IPS-18c (cell line): Measurements from ENCODE around the gene CHST15.

Source experiments
- H3K4me3 ChIP-seq: 2 replicates; pipeline ENCODE4 v1.7.0; 2013; ENCODE audit warnings: low read depth, mild to moderate bottlenecking, low read length, moderate library complexity; ENCODE audit not compliant: insufficient read depth
- H3K9me3 ChIP-seq: one replicate; pipeline ENCODE4 v1.6.1; 2013; ENCODE audit warnings: mild to moderate bottlenecking, low read length, moderate library complexity; ENCODE audit not compliant: control insufficient read depth, insufficient read depth

CHST15 gene

DNA sequence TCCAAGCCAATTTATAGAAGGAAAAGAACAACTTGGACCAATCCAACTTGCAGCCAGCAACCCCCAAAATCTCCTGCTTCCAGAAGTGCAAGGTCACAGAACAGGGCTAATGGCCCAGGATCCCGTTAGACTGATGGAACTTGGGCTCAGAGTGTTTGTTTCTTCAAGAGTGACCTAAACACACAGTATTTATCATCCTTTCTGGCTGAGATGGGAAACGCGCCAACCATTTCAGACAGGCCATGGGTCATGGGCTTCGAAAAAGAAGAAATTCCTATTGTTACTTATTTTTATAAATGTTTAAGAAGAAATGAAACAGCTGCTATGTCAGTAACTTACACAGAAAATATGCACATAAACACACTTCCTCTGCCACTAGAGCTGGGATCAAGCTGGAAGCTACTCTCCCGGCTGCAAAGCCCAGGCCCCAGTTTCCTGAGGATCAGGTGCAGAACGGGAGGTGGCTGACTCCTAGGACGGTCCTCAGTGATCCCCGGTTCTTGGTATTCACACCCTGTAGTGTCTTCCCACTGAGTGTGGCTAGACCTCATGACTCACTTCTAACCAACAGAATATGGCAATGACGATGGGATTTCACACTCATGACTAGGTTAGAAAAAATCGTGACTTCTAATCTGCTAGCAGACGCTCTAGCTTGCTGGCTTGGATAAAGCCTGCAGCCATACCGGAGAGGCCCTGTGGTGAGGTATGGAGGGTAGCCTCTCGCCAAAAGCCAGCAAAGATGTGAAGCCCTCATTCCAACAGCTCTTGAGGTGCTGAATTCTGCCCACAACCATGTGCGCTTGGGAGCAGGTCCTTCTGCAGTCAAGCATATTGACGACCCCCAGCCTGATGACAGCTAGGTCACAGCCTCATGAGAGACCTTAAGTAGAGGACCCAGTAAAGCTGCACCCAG, 60.2 kb downstream of the CHST15 start:
- Histone ChIP-seq H3K4me3 (no peak overlapping the region), H3K9me3 (no peaks in the 10 kb centered on the region)

DNA sequence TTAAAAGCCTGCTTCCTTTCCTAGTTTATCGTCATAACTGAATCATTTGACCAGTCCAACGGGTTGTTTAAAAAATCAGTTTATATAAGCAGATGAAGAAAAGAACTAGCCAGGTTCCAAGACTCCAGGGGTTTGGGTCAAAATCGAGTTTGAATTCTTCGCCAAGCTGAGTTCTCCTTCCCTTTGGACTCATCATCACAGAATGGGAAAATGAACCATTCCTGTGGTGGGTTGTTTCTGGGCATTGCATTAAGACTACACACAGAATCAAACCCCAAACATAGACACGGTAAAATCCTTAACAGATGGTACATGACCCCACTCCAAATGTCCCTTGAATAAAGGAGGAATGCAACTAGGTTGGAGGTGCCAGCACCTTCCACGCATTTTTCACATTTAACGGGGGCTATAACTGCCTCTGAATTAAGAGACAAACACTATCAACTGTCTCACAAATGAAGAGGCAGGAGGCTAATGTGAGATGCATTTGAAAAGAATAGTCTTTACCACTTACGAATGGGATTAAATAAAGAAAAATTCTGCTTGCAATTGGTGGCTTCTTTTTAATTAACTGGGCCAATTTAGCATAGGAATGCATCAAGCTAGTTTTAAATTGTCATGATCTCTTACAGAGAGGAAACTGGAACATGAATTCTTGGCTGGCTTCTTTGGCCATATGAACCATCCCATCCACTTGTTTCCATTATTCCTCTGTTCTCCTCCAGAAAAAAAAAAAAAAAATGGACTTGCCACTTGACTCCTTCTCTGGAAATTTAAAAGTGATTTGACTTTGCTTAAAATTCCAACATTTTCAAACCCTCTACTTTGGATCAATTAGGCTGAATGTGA, 61.1 kb downstream of the CHST15 start:
- H3K9me3 ChIP-seq: no peaks in the 10 kb centered on the region
- no peak overlapping the region for H3K4me3 ChIP-seq

DNA sequence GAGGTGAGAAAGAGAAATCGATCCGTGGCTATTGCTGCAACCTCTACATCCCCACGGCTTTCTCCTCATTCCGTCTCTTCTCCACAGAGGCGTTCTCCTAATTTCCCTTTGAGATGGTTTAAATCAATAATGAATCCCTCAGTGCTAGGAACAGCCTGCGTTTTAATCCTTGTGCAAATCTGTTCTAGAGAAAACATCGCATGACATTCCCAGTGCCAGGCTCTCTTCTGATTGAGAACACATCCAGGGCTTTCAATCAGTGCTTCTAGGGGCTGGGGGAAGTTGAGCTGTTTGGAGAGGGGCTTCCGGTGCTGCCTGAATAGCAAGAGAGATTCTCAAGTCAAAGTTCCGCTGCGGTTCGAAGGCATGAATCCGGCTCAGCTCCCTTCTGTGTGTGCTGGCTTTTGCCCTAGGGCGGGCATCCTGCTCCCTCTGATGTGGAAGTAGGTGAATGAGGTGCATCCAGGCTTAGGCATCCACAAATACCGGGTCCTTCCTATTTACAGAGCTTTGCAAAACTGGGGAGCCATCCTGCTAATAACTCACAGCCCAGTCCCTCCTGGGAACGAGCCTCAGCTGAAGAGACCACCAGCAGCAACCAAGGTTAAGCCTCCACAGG, 62.8 kb downstream of the CHST15 start:
- no peak overlapping the region for H3K4me3 ChIP-seq
- H3K9me3 ChIP-seq: peaks cover 3% of the 10 kb centered on the region

DNA sequence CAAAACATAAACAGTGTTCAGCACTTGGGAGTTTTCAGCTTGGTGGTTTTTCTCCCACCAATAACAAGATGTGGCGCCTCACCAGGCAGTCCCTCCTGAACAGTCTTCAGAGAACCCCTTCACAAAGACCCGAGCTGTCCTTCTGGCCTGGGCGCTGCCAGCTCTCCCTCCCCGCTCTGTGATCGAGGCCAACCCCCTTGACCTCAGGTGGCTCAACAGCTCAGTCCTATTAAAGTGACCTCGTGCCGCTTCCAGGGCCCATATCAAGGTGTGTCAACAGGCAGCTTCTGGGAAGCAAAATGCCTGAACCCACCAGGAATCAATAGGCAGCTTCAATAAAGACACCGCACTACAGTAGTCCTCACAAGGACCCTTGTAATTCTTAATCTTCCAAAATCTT, 63.3 kb downstream of the CHST15 start:
- Histone ChIP-seq H3K4me3 (no peak overlapping the region), H3K9me3 (peaks cover 3% of the 10 kb centered on the region)

DNA sequence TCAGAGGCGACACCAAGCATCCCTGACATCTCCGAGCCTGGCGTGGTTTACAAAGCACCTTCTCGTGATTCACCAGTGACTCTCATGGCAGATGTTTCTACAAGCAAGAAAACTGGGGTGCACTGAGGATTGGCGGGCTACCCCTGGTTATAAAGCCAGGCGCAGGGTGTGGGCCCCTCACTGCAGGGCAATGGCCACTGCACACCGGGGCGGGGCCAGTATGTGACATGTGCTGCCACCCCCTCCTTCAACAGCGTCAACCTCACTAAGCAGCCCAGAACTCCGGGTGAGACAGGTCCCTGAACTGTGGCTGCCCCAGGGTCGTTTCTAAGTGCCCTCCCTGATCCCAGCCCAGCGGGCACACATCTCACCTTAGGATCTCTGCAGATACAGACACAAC, 63.8 kb downstream of the CHST15 start:
- H3K9me3 ChIP-seq: peaks cover 3% of the 10 kb centered on the region
- H3K4me3 ChIP-seq: no peak overlapping the region

DNA sequence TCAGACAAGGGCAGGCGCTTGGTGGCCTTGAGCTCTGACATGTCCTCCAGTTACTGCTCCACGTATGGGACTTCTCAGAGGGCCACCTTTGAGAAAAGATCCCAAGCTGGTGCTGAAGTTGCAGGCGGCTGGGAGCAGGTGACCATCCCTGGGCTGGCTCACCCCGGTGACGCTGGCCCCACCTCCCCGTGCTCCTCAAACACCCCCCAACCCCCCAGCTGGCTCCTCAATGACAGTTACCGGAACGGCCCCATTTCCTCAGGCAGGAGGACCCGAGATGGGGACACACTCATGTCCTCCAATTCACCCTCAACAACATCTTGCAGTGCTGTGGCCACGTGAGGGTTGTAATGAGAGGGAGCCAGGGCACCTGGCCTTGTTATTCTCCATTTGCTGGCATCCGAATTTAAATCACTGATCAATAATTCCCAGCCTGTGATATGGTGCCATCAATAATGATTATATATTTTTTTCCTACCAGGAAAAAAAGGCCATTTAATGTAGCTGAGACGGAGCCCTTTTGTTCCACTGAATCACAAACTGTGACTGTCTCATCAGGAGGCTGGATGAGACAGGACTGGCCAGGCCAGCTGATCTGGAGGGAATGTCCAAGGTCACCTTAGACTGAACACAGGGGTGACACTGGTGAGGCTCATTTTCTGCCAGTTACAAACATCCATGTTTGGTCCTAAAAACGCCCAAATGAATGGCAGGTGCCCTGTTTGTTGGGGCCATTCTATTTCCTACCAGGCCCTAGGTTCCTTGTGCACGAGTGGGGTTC, 64.5 kb downstream of the CHST15 start:
- no peak overlapping the region for H3K4me3 ChIP-seq
- peaks cover 3% of the 10 kb centered on the region for H3K9me3 ChIP-seq

DNA sequence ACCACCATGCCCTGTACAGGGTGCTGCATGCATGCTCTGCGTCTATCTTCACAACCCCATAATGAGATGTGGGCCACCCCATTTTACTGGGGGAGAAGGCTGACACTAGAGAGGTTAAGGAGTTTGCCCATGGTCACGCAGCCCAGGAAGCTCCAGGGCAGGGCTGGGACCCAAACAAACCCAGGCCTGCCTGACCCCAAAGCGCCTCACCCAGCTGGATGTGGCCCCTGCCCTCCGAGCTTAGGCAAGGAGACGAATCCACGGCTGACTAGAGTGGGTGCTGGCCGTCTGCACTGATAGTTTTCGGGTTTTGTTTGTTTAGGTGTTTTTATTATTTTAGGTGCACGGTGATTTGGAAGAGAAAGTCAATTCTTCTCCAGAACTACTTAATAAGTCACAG, 65.7 kb downstream of the CHST15 start:
- H3K9me3 ChIP-seq: peaks cover 3% of the 10 kb centered on the region
- H3K4me3 ChIP-seq: no peak overlapping the region

DNA sequence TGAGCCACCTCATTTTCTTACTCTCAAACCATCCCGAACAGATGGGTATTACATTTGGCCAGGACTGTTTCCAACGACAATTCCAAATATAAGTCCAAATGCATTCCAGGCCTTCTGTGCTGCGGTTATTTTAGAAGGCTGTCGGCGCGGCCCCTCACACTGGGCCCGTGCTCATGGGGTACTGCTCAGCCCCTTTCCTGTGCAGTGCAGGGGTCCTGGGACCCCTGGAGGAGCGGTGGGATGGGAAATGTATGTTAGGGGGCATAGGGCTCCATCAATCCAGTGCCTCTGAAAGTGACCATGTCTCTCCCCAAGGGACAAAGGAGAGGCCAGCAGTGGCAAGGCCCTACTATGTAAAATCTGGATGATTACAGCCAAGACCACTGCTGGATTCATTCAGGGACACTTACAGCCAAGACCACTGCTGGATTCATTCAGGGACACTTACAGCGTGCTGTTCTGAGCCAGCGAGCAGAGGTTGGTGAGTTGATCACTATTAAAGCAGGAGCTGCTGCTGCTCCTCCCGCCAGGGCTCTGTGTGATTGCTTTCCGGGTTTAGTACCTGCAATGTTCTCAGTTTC, 66.3 kb downstream of the CHST15 start:
- peaks cover 3% of the 10 kb centered on the region for H3K9me3 ChIP-seq

DNA sequence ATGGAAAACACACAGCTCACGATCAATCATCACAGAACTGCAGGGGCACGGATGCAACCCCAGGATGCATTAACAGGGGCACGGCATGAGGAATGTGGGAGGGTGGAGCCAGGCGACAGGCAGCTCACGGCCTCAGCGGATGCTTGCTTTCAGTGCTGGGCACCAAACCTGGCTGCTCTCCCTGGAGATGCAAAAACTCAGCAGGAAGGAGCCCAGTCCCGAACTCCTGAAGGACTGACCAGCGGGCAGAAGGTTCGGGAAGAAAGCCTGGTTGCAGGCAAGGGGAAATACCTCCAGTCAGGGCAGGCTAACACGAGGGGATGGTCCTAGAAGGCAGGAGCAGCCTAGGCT, 66.8 kb downstream of the CHST15 start:
- peaks cover 3% of the 10 kb centered on the region for H3K9me3 ChIP-seq
- H3K4me3 ChIP-seq: no peak overlapping the region

More for the DNA sequence above, 66.3 kb downstream of the CHST15 start:
- H3K4me3 ChIP-seq: no peak overlapping the region

DNA sequence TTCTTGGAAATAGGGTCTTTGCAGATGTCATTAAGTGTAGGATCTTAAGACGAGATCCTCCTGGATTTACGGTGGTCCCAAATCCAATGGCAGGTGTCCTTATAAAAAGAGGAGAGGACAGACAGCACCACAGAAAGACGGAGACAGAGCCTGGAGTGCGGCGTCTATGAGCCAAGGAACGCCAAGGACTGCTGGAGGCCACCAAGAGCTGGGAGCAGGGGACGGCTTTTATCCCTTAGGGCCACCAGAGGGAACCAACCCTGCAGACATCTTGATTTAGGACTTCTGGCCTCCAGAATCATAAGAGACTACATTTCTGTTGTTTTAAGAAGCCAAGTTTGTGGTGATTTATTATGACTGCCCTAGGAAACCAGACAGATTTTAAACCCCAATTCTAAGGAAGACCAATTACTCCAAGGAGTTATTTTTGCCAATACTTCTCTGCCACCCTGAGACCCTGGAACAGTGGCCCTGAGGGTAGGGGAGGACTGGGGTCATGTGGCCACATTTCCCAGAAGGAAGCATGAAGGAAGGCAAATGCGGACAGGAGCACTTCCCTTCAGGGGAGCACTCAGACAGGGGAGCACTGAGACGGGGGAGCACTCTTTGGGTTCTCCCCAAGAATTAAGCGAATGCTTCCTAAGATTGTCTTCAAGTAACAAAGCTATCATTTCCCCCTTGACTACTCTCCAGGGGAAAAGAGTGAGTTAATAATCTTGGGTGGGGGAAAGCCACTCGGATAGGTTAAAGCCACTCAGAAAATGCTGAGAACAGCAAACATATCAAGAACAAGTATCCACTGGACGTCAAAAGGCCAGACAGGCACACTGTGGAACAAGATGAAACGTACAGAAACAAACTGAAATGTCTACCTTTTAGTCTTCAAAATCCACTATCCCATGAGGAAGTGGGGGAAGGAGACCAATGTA, 67.5 kb downstream of the CHST15 start:
- peaks cover 3% of the 10 kb centered on the region for H3K9me3 ChIP-seq
- no peak overlapping the region for H3K4me3 ChIP-seq

DNA sequence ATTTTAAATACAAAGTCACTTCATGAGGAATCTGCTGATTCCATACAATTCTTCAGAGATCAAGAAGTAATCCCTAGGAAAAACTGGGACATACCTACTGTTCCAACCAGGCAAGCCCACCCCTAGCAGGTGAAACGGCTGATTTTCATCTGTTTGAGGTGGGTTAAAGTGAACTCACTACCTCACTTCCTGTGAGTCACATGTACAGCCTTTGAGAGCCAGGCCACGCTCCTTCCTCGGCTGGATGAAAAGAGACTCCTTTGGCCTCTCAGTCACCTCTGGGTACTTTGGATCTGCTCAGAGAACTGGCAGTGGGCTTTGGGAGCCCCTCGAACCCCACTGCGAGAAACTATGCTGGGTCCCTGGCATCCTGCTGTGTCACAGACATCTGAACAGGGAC, 68.2 kb downstream of the CHST15 start:
- H3K4me3 ChIP-seq: no peak overlapping the region
- peaks cover 3% of the 10 kb centered on the region for H3K9me3 ChIP-seq

DNA sequence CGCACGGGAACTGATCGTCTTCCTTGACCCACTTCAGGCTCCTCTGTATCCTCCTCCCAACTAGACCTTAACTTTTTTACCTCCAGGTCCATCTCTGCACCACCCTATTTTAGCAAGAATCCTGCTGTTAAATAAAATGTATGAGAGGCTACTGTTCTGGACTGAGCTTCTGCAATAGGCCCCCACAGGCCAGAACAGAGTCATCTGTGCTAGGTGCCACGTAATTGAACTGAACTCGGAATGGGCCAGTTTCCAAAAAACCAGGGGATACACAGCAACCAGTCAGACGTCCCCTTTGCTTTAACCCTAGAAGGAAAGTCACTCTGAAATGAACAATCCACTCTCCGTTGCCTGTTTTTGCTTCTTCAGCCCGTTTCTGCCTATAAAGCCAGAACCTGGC, 71.3 kb downstream of the CHST15 start:
- peaks cover 3% of the 10 kb centered on the region for H3K9me3 ChIP-seq

DNA sequence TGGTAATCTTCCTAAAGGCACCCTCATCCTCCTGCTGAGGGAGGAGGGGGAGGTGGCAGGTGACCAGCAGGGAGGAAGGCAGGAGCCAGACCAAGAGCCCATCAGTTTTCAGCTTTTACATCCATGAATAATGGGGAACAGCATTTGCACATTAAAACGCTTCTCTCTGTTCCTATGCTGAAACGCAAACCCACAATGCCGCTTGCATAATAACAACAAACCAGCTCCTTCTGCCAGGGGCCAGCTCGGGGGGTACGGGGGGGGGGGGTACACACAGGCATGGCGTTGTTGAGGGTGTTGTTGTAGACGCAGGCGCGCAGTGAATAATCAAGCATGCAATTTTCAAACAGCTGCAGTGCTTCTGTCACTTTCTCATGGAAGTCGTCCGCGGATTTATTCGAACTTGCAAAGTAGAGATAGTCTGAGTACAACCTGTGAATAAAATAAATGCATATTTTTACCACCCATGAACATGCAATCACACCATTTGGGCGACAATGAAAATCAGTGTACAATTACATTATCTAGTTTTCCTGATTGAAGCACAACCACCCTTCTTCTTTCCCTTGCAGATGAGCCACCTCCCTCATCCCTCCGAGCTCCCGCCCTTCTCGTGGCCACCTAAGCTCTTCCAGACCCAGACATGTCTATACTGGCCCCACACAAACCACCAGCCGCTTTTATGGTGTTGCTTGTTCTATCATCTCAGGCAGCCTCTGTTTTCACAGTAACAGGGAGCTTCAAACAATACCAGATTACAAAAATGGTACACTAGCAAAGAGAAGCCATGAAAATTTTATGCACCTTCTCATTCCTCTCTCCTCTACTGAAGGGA, 72.2 kb downstream of the CHST15 start:
- H3K9me3 ChIP-seq: no peaks in the 10 kb centered on the region
- no peak overlapping the region for H3K4me3 ChIP-seq

More for the DNA sequence above, 71.3 kb downstream of the CHST15 start:
- no peak overlapping the region for H3K4me3 ChIP-seq

DNA sequence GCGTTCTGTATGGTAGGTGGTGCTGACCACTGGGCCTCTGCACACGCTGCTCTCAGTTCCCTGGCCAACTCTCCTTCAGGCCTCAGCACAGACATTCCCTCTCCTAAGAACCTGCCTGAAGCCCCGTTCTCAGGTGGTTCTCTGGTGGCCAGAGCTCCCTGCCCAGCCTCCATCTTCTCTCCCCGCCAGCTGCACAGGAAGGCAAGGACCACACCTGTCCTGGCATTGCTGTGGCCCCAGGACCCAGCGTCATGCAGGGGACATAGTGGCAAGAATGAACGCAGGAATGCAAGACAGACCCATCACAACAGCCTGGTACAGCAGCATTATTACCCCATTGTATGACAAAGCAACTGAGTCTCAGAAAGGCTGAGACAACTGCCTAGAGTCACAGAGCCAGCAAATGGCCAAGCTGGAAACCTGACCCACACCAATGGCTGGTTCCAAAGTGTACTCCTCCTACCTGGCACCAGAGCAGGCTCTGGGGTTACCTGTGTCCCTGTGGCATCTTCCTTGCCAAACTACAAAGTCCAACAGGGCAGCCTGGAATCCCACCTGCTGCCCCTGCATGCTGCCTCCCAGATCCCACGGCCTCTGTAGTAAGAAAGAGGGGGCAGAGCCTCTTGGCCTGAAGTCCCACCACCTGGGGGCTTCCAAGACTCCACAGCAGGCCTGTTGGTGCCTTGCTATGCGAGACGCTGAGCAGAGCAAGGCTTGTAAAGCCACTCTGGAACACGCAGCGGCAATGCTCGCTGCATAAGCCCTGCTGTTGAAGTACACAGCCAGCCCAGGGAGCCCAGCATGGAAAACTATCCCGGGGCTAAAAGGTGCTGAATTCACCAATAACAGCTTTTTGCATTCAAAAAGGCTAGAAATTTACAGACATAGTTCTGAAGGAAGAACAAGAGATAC, 73.3 kb downstream of the CHST15 start:
- Histone ChIP-seq H3K4me3 (no peak overlapping the region), H3K9me3 (no peaks in the 10 kb centered on the region)
